ENCODE measurements around the gene FAM229B.

GRCh38 chr6:112044856-112045255, 42.5 kb upstream of the FAM229B start:
- no peak for TF ChIP-seq POLR2A (IDR thresholded peaks at IDR 0.05)
- TF ChIP-seq, protein P1, sequence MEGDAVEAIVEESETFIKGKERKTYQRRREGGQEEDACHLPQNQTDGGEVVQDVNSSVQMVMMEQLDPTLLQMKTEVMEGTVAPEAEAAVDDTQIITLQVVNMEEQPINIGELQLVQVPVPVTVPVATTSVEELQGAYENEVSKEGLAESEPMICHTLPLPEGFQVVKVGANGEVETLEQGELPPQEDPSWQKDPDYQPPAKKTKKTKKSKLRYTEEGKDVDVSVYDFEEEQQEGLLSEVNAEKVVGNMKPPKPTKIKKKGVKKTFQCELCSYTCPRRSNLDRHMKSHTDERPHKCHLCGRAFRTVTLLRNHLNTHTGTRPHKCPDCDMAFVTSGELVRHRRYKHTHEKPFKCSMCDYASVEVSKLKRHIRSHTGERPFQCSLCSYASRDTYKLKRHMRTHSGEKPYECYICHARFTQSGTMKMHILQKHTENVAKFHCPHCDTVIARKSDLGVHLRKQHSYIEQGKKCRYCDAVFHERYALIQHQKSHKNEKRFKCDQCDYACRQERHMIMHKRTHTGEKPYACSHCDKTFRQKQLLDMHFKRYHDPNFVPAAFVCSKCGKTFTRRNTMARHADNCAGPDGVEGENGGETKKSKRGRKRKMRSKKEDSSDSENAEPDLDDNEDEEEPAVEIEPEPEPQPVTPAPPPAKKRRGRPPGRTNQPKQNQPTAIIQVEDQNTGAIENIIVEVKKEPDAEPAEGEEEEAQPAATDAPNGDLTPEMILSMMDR (IDR thresholded peaks at IDR 0.05), result no peak
